ENCODE measurements around the gene SMIM29.

The SMIM29 gene

GRCh38 chr6:34223956-34224940, 24.6 kb downstream of the SMIM29 start:
- DNase-seq: peak; percentile 93

GRCh38 chr6:34223381-34223955, 25.3 kb downstream of the SMIM29 start:
- no peak for DNase-seq

DNA sequence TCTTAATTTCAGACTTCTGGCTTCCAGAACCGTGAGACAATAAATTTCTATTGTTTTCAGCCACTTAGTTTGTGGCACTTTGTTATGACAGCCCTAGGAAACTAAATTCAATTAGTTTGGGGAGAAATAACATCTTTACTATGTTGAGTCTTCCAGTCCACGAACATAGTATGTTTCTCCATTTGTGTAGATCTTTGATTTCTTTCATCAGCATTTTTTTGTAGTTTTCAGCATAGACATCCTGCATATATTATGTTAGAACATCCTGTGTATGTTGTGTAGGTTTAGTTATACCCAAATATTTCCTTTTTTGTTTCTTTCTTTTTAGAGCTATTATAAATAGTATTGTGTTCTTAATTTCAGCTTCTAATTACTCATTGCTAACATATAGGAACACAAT, 30.1 kb downstream of the SMIM29 start:
- no peak for DNase-seq

DNA sequence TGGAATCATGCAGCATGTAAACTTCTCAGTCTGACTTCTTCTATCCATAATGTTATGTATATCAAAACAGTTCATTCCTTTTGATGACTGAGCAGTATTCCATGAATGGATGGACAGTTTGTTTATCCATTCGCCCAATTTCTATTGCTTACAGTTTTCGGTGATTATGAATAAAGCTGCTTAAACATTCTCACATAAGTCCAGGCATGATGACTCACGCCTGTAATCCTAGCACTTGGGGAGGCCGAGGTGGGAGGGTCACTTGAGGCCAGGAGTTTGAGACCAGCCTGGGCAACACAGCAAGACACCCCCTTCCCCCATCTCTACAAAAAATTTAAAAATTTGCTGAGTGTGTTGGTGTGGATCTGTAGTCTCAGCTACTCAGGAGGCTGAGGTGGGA, 35.0 kb downstream of the SMIM29 start:
- no peak for DNase-seq

DNA sequence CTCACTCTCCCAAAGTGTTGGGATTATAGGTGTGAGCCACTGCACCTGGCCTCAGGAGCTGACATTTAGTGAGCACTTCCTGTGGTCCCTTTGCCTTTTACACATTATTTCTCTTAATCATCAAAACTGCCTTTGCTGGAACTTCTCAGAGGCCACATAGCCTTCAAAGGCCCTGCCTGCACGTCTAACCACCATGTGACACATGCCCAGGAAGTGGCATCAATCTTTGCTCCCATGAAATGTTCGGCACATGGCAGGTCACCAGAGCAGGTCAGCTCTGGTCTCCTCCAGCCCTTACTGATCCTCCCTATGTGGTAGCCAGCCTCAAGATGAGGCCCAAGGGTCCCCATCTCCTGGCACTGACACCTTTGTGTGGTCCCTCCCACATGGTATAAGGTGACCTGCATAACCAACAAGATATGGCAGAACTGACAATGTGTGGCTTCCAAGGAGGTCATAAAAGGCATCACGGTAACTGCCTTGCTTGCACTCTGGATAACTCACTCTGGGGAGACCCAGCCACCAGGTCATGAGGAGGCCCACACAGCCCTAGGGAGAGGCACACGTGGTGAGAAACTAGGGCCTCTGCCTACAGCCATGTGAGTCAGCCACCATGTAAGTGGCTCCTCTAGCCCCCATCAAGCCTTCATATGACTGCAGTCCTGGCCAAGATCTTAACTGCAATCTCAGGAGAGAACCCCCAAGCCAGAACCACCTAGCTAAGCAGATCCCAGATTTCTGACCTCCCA, 40.9 kb downstream of the SMIM29 start:
- no peak for DNase-seq

DNA sequence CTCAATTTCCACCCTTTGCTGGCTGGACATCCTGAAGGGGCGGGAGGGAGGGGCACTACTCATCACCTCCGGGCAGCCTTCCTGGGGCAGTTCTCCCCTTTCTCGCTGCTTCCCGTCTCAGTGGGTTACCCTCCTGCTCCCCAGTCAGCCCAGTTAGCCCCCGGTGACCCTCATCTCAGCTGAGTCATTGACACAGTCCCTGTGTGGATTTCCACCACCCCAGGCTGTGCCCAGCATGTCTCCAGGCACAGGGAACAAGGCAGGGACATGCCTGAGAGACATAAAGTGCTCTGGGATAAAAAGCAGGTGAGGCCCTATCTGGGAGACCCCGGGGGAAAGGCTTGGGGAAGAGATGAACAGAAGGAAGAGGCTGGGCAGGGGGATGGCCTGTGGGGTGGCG, 42.1 kb downstream of the SMIM29 start:
- no peak for DNase-seq

GRCh38 chr6:34205916-34206315, 42.9 kb downstream of the SMIM29 start:
- DNase-seq: no peak

DNA sequence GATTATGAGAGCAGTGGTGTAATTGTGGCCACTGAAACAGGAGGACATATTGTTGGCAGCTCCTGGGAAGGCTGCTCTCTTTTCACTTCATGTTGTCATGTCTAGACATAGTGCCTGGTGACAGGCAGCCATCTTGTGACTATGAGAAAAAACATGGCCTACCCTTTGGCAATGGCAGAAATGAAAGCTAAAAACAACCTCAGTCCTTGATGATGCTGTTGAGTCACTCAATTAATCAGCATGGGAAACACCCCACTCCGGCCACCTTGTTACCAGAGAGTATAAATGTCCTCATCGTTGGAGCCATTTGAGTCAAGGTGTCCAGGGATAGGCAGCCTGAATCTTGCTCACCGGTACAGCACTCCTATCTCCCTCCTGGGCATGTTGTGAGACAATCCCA, 43.3 kb downstream of the SMIM29 start:
- no peak for DNase-seq

GRCh38 chr6:34204693-34205092, 44.1 kb downstream of the SMIM29 start:
- DNase-seq: no peak

GRCh38 chr6:34202329-34203201, 46.2 kb downstream of the SMIM29 start:
- DNase-seq: no peak

GRCh38 chr6:34201455-34202107, 47.2 kb downstream of the SMIM29 start:
- no peak for DNase-seq

GRCh38 chr6:34200340-34200971, 48.4 kb downstream of the SMIM29 start:
- no peak for DNase-seq

DNA sequence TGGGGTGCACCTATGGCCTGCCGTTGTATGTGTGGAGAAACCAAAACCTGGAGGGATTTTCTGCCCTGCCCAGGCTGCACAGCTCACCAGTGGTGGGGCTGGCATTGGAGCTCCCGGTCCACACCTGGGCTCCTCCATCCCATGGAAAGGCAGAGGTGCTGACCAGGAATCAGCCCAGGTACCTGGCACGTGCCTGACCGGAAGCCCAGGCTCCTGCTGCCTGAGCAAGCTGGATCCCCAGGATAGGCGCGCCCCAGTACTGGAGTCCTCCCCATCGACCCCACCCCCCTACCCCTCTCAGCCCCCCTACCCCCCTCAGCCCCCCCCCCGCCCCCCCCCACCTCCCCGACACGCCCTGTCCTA, 52.0 kb downstream of the SMIM29 start:
- no peak for DNase-seq

Measured in right hindlimb (tissue), 1 donor.